ENCODE results near the gene OCA2.

OCA2 gene

DNA sequence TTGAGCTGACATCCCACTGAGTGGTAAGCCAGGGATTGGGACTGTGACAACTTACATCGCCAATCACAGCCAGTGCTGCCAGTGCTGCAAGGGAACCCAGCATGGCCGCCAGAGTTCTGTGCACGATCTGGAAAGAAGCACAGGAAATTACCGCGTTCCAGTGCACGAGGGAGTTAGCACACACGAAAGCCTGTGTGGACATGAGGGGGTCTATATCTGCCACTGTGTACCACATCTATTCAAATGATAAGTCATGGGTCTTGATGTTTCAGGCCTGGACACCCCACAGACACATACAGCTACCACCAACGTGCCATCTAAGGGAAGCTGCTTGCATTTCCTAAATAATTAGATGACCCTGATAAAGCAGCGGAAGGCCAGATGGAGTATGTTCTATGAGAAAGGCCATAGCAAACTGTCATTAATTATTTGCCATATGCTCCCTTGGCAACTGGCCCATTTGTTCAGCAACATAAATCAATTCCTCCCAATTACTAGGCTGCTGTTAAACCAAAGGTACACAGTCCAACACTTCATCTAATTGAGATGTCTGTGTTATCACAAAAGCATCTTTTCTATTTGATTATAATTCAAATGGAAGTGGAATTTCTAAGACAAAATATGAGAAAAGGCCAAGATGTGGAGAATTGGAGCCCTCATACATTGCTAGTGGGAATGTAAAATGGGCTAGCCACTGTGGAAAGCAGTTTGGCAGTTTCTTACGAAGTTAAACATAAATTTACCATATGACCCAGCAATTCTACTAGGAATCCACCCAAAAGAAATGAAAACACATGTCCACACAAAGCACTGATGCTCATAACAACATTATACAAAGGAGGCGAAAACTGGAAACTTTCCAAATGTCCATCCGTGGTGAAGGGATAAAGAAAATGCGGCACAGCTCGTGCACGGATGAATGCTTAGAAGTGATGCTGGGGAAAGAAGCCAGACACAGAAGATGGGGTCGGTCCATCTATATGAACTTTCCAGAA lies 108.3 kb downstream of the OCA2 start:
- no peak overlapping the region for H3K4me3 ChIP-seq (replicated peaks; ENCODE audit: low read depth, low read length)
- DNase-seq (ENCODE audit: low read depth): no peak
- TF ChIP-seq, protein P1, sequence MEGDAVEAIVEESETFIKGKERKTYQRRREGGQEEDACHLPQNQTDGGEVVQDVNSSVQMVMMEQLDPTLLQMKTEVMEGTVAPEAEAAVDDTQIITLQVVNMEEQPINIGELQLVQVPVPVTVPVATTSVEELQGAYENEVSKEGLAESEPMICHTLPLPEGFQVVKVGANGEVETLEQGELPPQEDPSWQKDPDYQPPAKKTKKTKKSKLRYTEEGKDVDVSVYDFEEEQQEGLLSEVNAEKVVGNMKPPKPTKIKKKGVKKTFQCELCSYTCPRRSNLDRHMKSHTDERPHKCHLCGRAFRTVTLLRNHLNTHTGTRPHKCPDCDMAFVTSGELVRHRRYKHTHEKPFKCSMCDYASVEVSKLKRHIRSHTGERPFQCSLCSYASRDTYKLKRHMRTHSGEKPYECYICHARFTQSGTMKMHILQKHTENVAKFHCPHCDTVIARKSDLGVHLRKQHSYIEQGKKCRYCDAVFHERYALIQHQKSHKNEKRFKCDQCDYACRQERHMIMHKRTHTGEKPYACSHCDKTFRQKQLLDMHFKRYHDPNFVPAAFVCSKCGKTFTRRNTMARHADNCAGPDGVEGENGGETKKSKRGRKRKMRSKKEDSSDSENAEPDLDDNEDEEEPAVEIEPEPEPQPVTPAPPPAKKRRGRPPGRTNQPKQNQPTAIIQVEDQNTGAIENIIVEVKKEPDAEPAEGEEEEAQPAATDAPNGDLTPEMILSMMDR (IDR thresholded peaks at IDR 0.05; ENCODE audit: low read length, missing control alignments): no peak

DNA sequence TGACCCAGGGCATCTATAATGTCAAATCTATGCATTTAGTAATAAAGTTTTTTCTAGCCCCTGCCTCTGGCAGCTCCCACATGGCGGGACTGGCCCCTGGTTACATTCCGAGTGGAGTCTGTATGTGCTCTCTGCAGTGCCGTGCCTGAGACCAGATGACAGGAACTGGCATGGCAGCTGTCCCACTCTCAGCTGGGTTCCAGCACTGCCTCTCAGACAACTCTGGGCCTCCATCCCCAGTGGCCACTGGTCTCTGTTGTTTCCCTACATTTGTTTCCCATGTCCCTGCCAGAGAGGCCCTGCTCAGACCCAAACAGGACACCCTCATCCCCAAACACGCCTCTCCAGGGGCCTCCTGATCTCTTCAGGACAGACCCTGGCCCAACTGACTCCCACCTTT lies 109.3 kb downstream of the OCA2 start:
- no peak for DNase-seq (ENCODE audit: low read depth)
- TF ChIP-seq, protein P1 (IDR thresholded peaks at IDR 0.05; ENCODE audit: low read length, missing control alignments): no peak
- no peak overlapping the region for H3K4me3 ChIP-seq (replicated peaks; ENCODE audit: low read depth, low read length)

DNA sequence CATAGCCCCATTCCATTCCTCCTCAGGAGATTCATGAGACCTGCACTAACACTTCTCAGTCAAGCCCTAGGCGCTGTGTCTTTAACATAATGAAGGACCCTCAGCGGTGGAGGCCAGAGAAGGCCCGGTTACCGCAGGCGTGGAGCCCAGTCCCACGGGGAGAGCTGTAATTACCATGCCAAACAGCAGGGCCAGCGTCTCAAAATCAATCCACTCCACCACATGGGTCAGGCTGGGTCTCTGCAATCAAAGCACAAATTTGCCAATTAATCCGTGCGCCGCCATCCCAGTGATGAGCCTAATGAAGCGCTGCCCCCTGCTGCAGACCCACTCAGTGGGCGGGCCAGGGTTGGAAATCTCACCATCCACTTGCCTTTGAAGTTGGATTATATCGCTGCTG lies 109.7 kb downstream of the OCA2 start:
- no peak for DNase-seq (ENCODE audit: low read depth)
- no peak overlapping the region for H3K4me3 ChIP-seq (replicated peaks; ENCODE audit: low read depth, low read length)
- TF ChIP-seq, protein P1 (IDR thresholded peaks at IDR 0.05; ENCODE audit: low read length, missing control alignments): no peak

DNA sequence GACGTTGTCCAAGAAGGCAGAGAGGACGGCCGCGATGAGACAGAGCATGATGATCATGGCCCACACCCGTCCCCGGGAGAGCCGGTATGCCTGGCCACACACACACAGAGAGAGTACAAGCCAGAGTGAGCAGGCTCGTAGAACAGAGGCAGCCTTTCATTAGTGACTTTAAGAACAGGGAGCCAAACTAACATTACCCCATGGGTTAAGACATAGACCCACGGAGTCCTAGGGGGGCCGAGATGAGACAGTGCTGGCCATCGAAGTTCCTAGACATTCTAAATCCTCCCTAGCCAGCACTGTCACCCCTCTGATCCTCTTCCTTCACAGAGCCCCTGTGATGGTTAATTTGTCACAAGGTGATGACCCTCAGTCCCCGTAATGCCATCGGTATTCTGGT lies 114.0 kb downstream of the OCA2 start:
- no peak for DNase-seq (ENCODE audit: low read depth)
- TF ChIP-seq, protein P1 (IDR thresholded peaks at IDR 0.05; ENCODE audit: low read length, missing control alignments): no peak
- H3K4me3 ChIP-seq (replicated peaks; ENCODE audit: low read depth, low read length): no peak overlapping the region

DNA sequence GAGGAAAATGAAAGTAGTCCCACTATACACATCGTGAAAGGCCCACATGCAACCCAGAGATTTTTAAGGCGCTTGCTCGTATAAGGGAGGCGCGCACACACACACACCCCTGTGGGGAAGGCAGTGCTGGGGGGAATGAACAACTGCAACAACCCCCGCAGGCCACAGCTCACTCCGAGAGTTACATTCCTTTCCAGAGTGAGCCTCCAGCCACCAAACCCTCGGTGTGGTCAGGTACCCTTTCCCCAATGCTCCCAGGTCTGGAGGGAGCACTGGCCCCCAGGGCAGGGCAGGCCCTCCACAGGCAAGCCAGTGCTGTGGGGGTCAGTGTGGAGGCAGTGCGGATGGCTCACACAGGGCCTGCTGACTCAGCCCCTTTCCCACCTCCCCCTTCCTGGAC lies 115.6 kb downstream of the OCA2 start:
- no peak for DNase-seq (ENCODE audit: low read depth)
- no peak overlapping the region for H3K4me3 ChIP-seq (replicated peaks; ENCODE audit: low read depth, low read length)
- TF ChIP-seq, protein P1 (IDR thresholded peaks at IDR 0.05; ENCODE audit: low read length, missing control alignments): no peak

DNA sequence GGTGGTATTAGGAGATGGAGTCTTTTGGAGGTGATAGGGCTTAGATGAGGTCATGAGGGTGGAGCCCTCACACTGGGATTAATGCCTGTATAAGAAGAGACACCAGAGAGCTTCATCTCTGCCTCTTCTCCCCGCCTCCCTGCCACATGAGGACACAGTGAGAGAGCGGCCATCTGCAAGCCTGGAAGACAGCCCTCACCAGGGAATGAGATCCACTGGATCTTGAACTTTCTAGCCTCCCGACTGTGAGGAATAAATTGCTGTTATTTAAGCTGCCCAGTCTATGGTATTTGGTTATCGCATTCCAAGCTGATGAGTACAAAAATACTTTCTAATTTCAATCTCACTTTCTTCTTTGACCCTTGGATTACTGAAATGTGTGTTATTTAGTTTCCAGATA lies 121.4 kb downstream of the OCA2 start:
- TF ChIP-seq, protein P1 (IDR thresholded peaks at IDR 0.05; ENCODE audit: low read length, missing control alignments): no peak
- no peak for DNase-seq (ENCODE audit: low read depth)
- no peak overlapping the region for H3K4me3 ChIP-seq (replicated peaks; ENCODE audit: low read depth, low read length)

All from fibroblast of pulmonary artery (primary cell).